HG02678 (cell line): Measurements from ENCODE around the gene SPRY1.

Experiments used
- ATAC-seq: cut with Tn5 transposase; IDR thresholded peaks from one replicate; pipeline ENCODE4 v1.9.1; 2021; ENCODE audit warnings: mild to moderate bottlenecking, moderate library complexity; ENCODE audit not compliant: unreplicated experiment

SPRY1 gene

DNA sequence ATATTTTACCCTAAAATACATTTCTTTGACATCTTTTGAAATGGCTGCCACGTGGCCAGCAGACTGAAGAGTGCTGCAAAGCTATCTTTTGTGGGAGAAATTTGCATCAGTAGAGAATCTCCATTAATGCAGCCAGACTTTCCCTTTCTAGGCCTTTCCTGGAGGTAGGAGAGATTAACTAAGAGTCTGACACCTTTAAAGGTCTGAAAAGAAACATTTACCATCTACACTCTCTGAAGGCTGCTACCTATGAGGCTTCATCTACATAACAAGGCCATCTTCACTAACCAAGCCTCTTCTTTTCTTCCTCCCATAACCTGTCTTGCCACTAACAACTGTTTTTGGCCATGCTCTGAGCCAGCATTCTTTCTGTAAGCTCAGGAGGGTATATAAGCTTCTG is 17.8 kb upstream of the SPRY1 start:
- no peak for ATAC-seq

GRCh38 chr4:123379392-123379791 is 17.2 kb upstream of the SPRY1 start:
- no peak for ATAC-seq

GRCh38 chr4:123380728-123381716 is 15.6 kb upstream of the SPRY1 start:
- peak; percentile 50 for ATAC-seq

DNA sequence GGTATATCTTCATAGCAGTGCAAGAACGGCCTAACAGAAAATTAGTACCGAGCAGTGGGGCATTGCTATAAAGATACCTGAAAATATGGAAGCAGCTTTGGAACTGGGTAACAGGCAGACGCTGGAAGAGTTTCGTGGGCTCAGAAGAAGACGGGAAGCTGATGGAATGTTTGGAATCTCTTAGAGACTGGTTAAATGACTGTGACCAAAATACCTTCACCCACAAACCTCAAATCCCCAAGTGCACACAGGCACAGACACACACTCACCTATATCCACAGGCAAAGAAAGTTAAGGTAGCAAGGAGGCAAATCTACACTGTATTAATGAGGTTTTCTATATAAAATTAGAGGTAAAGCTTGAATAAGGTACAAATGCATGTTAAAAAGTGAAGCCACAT is 14.6 kb upstream of the SPRY1 start:
- no peak for ATAC-seq

DNA sequence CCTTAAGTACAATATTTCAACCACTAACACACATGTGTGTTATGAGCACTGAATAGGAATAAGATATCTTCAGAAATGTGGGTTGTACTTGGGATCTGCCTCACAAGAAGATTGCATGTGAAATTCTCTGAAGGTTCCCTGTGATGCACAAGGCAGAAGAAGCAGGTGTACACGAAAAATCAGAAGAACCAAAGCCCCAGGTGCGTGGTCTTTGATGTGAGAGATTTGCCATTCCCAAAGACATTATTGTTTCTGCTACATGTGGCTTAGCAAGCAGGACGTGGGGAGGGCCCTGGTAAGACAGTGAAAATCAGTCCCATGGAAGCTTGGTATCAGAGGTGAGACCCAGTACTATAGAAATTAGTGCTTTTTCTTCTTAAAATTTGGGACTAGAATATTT is 13.0 kb upstream of the SPRY1 start:
- ATAC-seq, result no peak

DNA sequence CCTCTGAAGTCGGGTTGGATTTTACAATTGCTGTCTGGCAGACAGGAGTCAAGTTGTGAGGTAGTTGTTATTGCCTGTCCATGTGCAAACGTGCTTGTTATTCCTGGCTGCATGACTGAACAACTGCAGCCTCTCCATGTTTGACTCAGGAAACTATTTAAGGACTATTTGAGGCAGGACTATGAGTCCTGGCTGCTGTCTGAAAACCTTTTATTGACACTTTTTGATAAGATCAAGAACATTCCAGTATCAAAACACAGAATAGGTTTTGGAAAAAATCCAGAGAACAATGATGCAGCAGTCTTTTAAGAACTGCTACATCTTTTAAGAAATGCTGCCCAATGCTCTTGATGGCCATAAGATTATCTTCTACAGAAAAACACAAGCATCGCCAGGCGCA is 10.0 kb upstream of the SPRY1 start:
- ATAC-seq, result no peak

- ATAC-seq, result no peak
These were observed 5.6 kb upstream of the SPRY1 start for GRCh38 chr4:123390846-123391456.

DNA sequence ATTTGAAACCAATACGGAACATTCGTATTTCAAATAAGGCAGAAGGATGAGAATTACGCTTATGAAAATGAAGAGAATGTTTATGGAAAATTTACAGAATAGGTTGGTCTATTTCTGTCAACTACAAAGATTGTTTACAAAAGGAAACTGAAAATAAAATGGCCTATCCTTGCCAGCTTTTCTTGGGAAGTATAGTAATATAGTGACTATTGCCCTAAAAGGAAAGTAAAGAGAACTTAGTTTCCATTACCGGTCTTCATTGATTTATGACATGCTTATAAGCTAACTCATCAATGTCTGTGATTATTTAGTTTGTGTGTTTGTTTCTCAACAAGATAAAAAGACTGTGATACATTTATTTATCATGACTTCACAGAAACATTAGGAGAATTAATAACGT is 2.9 kb upstream of the SPRY1 start:
- ATAC-seq, result no peak

GRCh38 chr4:123397144-123398065 is 810 bp downstream of the SPRY1 start:
- ATAC-seq, result peak; percentile 15

- peak; percentile 65 for ATAC-seq
These were observed 1.7 kb downstream of the SPRY1 start for GRCh38 chr4:123398066-123398852.

DNA sequence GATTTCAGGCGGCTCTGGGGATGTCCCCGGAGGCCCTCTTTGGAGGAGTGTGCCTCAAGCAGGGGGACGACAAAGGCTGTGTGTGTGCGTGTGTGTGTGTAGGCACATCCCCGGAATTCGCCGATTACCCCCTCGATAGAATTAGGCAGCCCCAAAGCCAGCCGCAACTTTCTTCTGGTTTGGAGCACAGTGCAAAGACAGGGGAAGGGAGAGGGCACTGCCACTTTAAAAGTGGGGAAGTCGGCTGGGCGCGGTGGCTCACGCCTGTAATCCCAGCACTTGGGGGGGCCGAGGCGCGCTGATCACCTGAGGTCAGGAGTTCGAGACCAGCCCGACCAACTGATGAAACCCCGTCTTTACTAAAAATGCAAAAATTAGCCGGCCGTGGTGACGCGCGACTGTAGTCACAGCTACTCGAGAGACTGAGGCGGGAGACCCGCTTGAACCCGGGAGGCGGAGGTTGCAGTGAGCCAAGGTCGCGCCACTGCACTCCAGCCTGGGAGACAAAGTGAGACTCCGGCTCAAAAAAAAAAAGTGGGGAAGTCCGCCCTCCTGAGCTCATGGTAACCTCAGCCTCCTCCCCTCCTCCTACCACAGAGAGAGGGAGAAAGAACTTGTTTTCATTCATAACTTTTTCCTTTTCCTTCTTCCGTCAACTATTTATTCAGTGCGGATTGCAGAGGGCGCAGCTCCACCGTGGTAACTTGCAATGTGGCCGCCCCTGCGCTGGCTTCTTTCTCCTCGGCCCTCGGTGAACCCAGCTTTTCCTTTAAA is 2.4 kb downstream of the SPRY1 start:
- ATAC-seq, result peak; percentile 29

DNA sequence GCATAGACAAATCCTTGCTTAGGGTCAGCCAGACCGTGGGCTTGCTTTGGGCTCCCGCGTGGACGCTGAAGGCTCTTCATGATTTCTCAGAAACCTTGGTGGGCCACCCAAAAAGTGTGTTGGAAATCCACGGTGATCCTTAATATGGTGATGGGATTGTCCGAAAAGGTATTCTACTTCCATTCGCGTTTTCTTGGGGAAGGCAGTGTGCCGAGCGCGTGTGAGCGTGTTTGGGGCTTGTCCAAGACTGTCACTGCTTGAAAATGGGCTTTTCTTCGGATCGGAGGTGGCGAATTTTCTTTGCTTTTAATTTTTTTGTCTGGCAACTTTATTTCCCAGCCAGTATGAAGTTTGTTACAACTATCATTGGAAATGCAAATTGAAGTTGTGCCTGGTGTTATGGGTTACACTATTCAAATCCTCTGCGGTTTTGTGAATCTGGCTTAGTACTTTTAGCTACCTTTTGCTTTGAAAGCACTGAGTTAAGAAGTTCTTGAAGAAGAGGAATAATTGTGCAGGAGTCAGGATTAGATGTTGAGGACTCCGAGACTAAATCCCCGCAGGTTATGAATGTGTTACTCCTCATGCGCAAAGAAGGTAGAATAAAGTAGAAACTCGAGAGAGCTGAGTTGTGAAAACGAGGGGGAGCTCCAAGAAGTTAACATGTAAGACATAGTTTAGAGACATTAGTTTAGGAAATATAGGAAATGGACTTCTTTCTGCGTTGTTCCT is 3.2 kb downstream of the SPRY1 start:
- ATAC-seq, result no peak

DNA sequence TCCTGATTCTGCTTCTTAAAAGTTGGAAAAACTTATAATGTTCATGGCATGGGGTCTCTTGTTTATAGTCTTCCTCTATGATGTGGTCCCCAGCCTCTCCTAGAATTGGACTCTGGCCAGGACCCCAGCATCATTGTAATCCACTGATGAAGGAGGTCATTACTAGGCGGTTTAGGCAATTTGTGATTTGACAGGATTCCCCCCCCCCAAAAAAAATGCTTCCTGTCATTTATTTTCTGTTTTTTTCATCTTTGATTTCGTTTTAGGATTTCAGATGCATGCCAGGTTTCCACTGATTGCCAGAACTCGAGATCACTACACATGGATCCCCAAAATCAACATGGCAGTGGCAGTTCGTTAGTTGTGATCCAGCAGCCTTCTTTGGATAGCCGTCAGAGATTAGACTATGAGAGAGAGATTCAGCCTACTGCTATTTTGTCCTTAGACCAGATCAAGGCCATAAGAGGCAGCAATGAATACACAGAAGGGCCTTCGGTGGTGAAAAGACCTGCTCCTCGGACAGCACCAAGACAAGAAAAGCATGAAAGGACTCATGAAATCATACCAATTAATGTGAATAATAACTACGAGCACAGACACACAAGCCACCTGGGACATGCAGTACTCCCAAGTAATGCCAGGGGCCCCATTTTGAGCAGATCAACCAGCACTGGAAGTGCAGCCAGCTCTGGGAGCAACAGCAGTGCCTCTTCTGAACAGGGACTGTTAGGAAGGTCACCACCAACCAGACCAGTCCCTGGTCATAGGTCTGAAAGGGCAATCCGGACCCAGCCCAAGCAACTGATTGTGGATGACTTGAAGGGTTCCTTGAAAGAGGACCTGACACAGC is 4.9 kb downstream of the SPRY1 start:
- no peak for ATAC-seq

DNA sequence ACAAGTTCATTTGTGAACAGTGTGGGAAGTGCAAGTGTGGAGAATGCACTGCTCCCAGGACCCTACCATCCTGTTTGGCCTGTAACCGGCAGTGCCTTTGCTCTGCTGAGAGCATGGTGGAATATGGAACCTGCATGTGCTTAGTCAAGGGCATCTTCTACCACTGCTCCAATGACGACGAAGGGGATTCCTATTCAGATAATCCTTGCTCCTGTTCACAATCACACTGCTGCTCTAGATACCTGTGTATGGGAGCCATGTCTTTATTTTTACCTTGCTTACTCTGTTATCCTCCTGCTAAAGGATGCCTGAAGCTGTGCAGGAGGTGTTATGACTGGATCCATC is 5.5 kb downstream of the SPRY1 start:
- no peak for ATAC-seq

DNA sequence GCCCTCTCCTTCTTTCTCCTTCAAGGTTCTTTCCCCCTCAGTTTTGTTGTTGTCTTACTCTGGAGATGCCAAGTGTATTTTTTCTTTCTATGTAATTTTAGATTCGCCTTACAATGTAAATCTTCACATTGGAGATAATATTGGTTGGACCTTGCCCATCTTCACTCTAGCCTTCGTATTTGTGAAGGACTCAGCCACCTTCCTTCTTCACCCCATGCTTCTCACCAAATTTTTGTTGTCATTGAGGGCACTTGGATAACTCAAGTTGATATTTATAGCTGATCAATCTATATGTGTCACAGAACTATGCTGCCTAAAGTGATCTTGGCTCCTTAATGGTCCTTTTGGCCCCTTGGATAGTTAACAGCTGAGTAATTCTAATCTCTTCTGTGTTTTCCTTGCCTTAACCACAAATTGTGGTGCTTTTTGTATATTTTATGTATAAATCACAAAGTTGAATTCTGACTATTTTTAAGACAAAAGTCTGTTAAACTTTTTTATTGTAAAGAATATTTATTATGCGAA is 6.5 kb downstream of the SPRY1 start:
- no peak for ATAC-seq

DNA sequence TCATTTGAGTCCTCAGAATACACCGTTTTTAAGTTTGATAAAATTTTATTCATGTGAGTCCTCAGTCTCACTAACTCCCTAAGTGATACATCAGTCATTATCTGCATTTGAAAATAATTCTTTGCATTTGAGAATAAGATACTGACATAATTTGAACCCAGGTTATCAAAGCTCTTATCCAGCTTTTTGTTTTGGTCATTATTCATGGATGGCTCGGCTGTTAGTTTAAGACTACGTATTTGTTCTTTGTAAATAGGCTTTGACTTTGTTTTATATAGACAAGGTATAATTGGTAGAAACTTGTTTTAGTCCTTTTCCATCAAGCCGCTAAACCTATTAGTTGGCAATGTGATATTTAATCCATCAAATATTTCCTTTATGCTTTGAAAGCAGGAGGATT is 7.9 kb downstream of the SPRY1 start:
- ATAC-seq, result no peak

GRCh38 chr4:123405267-123405865 is 8.8 kb downstream of the SPRY1 start:
- ATAC-seq, result no peak

DNA sequence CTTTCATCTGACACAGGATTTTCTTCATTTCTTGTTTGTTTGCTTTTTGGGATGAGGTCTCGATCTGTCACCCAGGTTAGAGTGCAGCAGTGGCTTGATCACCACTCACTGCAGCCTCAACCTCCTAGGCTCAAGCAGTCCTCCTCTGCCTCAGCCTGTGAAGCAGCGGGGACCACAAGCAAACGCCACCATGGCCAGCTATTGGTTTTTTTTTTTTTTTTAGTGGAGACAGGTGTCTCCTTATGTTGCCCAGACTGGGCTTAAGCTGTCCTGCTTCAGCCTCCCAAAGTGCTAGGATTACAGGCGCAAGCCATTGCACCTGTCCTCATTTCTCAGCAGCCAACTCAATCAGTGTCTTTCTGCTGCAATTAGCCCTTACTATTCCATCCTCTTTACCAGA is 10.3 kb downstream of the SPRY1 start:
- no peak for ATAC-seq
